ENCODE results near the gene DES.
A peak's percentile ranks its signal among the peaks of the same experiment; 100 is the strongest.

DES gene

DNA sequence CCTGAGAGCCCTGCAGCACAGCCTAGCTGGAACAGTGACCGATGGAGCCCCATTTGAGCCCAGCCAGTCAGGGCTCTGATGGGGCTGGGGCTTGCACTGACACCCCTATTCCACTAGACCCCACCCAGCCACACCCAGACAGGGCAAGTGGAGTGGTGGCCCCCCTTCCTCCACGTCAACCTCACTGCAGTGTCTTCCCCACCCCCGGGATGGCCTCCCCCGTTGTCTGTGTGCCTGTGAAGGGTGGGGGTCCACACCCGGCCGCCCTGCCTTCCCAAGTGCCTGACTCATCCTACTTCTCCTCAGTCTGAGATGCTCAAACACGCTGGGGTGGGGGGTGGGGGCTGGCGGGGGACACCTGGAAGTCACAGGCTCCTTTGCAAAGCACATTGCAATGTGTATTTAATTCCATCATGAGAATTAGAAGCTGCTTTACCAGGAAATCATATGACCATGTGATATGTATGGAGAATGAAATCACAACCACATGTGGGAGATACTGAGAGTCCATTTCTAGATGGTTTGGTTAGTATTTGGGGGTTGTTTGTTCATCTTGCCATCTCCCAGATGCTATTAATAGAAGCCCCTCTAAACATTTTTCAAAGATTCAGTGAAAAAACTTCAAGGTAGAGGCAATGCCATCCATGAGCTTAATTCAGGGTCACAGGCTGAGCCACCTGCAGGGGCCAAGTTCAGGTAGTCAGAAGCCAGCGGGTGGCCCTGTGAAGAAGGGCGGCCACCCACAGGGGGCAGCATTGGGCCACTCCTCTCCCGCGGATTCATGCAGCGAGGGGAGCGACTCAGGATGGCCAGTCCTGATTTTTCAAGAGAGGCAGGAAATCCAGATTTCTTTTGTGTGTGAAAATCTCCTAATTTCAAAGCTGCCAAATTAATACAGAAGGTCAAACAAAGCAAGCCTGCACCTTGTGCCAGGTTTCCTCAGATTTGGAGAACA lies 57.8 kb downstream of the DES start:
- DNase-seq: peak; percentile 81
